HCT116 (cell line): ENCODE measurements around the gene SYNPO2L. TPM values are rescaled to one million over a fixed set of nuclear protein-coding genes. Genes with fewer than 3 reads are reported as not detected.

Experiments
- ATAC-seq: fragments of 200-7000 bp; cut with Tn5 transposase; 2 replicates; pipeline ENCODE4 v1.9.1; 2020; ENCODE audit warnings: mild to moderate bottlenecking, moderate library complexity
- BruUV-seq: library from RNA; stranded (reverse); fragments of 400-500 nt; replicated peaks from 2 replicates; lab custom pipeline; 2021; lab: Mats Ljungman, UMichigan
- CTCF ChIA-PET: fragments of 300-600 bp; sonication (Branson Sonifier 250); formaldehyde crosslinking; loops from one replicate; lab custom pipeline; 2021; ENCODE audit warnings: antibody characterized with exemption; lab: Charles Lee
- POLR2A ChIA-PET: fragments of 300-600, 350-600 bp; sonication (Branson Sonifier 250); formaldehyde crosslinking; loops from one replicate; lab custom pipeline; 2021; ENCODE audit warnings: antibody characterized with exemption; lab: Charles Lee
- RAD21 ChIA-PET, 2 experiments: fragments of 300-600 bp; sonication (Branson Sonifier 250); formaldehyde crosslinking; loops; one replicate each; lab custom pipeline; 2023; ENCODE audit warnings: low total read pairs in 2 of 2; ENCODE audit not compliant: uncharacterized antibody in 2 of 2, unreplicated experiment in 2 of 2, low non-redundant PET in 1 of 2; lab: Charles Lee
- DNase-seq: peaks from one replicate; pipeline ENCODE4 v3.0.0-alpha.2; 2010; ENCODE audit warnings: low read depth, low spot score
- H2AFZ ChIP-seq: fragments of 200-600 bp; shearing (Covaris generic), sonication (generic); 2 replicates; pipeline ENCODE4 v1.6.1; 2017; ENCODE audit warnings: low read depth, mixed run types, mixed read lengths, antibody characterized with exemption, low read length; ENCODE audit not compliant: poor library complexity, severe bottlenecking
- H3K27ac ChIP-seq: 2 replicates; pipeline ENCODE4 v1.5.1; 2012; ENCODE audit warnings: low read depth, low read length
- H3K27me3 ChIP-seq: fragments of 200-600 bp; sonication (generic); 2 replicates; pipeline ENCODE4 v1.6.1; 2016; ENCODE audit warnings: mixed run types, low read length, mixed read lengths; ENCODE audit not compliant: insufficient read depth
- H3K36me3 ChIP-seq, 2 experiments: fragments of 200-500 bp in 1 of 2; fragments of 200-600 bp in 1 of 2; sonication (Bioruptor generic) in 1 of 2; sonication (generic) in 1 of 2; 2 replicates each; pipeline versions ENCODE4 v1.5.1 to v1.6.1; 2014 to 2016; ENCODE audit warnings: low read length in 2 of 2, inconsistent platforms in 1 of 2, mixed read lengths in 1 of 2, mixed run types in 1 of 2; ENCODE audit not compliant: insufficient read depth in 2 of 2, control insufficient read depth in 1 of 2
- H3K4me1 ChIP-seq, 2 experiments: fragments of 200-600 bp in 1 of 2; sonication (generic) in 1 of 2; 2 replicates each; pipeline versions ENCODE4 v1.5.1 to v1.6.1; 2012 to 2017; ENCODE audit warnings: low read length in 2 of 2, inconsistent platforms in 1 of 2, mild to moderate bottlenecking in 1 of 2, mixed read lengths in 1 of 2, mixed run types in 1 of 2, moderate library complexity in 1 of 2; ENCODE audit not compliant: insufficient read depth in 2 of 2, control insufficient read depth in 1 of 2
- H3K4me2 ChIP-seq: fragments of 200-600 bp; sonication (generic); 2 replicates; pipeline ENCODE4 v1.6.1; 2017; ENCODE audit warnings: mixed run types, low read length, mixed read lengths
- H3K4me3 ChIP-seq, 2 experiments: fragments of 200-600 bp in 1 of 2; sonication (generic) in 1 of 2; replicated peaks in 1 of 2; 2 replicates each; pipeline ENCODE4 v1.5.1; 2011 to 2016; ENCODE audit warnings: low read length in 2 of 2, control low read depth in 1 of 2, low read depth in 1 of 2, mild to moderate bottlenecking in 1 of 2, mixed read lengths in 1 of 2, mixed run types in 1 of 2
- H3K79me2 ChIP-seq: fragments of 200-600 bp; sonication (generic); 2 replicates; pipeline ENCODE4 v1.6.1; 2017; ENCODE audit warnings: mild to moderate bottlenecking, mixed run types, low read length, moderate library complexity, mixed read lengths; ENCODE audit not compliant: insufficient read depth
- H3K9ac ChIP-seq: fragments of 200-600 bp; sonication (generic); 2 replicates; pipeline ENCODE4 v1.6.1; 2016; ENCODE audit warnings: low read length, mixed read lengths
- H3K9me2 ChIP-seq: fragments of 200-600 bp; sonication (generic), shearing (Covaris generic); 2 replicates; pipeline ENCODE4 v1.6.1; 2017; ENCODE audit warnings: mixed run types, mild to moderate bottlenecking, moderate library complexity; ENCODE audit not compliant: insufficient read depth
- H3K9me3 ChIP-seq, 2 experiments: fragments of 200-500 bp in 1 of 2; fragments of 200-600 bp in 1 of 2; sonication (Bioruptor generic) in 1 of 2; sonication (generic) in 1 of 2; 2 replicates each; pipeline ENCODE4 v1.6.1; 2014 to 2017; ENCODE audit warnings: low read length in 2 of 2, mixed read lengths in 2 of 2, inconsistent platforms in 1 of 2, low read depth in 1 of 2, mild to moderate bottlenecking in 1 of 2, mixed run types in 1 of 2, moderate library complexity in 1 of 2; ENCODE audit not compliant: control insufficient read depth in 1 of 2, insufficient read depth in 1 of 2
- H4K20me1 ChIP-seq: fragments of 200-600 bp; sonication (generic), shearing (Covaris generic); 2 replicates; pipeline ENCODE4 v1.6.1; 2017; ENCODE audit warnings: mixed run types, mild to moderate bottlenecking, moderate library complexity; ENCODE audit not compliant: insufficient read depth
- CBX3 ChIP-seq: IDR thresholded peaks from 2 replicates; pipeline ENCODE4 v1.6.1; 2012; ENCODE audit warnings: low read depth
- CEBPB ChIP-seq: IDR thresholded peaks from 2 replicates; pipeline ENCODE4 v1.6.1; 2012; ENCODE audit warnings: low read depth
- CTCF ChIP-seq, 3 experiments: fragments of 200-600 bp in 1 of 3; sonication (generic) in 1 of 3; IDR thresholded peaks in 2 of 3; conservative IDR thresholded peaks in 1 of 3; 2 replicates each; pipeline ENCODE4 v1.5.1; 2012 to 2017; ENCODE audit warnings: low read depth in 2 of 3, low read length in 2 of 3, antibody characterized with exemption in 1 of 3, borderline replicate concordance in 1 of 3, control low read depth in 1 of 3, mild to moderate bottlenecking in 1 of 3, mixed read lengths in 1 of 3, mixed run types in 1 of 3, moderate library complexity in 1 of 3; ENCODE audit not compliant: insufficient read depth in 1 of 3
- EGR1 ChIP-seq: IDR thresholded peaks from 2 replicates; pipeline ENCODE4 v1.6.1; 2012; ENCODE audit warnings: low read depth
- ELF1 ChIP-seq: IDR thresholded peaks from 2 replicates; pipeline ENCODE4 v1.6.1; 2012; ENCODE audit warnings: low read depth, borderline replicate concordance
- EZH2phosphoT487 ChIP-seq: fragments of 200-600 bp; IDR thresholded peaks from 2 replicates; pipeline ENCODE4 v1.6.1; 2018; ENCODE audit warnings: antibody characterized with exemption, borderline replicate concordance
- FOSL1 ChIP-seq: IDR thresholded peaks from 2 replicates; pipeline ENCODE4 v1.6.1; 2012; ENCODE audit warnings: low read depth
- JUND ChIP-seq: IDR thresholded peaks from 2 replicates; pipeline ENCODE4 v1.6.1; 2012
- POLR2A ChIP-seq: IDR thresholded peaks from 2 replicates; pipeline ENCODE4 v1.7.0; 2011; ENCODE audit warnings: borderline replicate concordance; ENCODE audit not compliant: insufficient read depth, insufficient read length; ENCODE audit errors: extremely low read depth
- POLR2AphosphoS5 ChIP-seq: IDR thresholded peaks from 2 replicates; pipeline ENCODE4 v1.6.1; 2011; ENCODE audit warnings: mild to moderate bottlenecking, low read depth, low read length, moderate library complexity
- REST ChIP-seq: IDR thresholded peaks from 2 replicates; pipeline ENCODE4 v1.6.1; 2012; ENCODE audit warnings: low read depth
- SIN3A ChIP-seq: IDR thresholded peaks from 2 replicates; pipeline ENCODE4 v1.6.1; 2012; ENCODE audit warnings: low read depth
- SP1 ChIP-seq: IDR thresholded peaks from 2 replicates; pipeline ENCODE4 v1.6.1; 2012; ENCODE audit warnings: low read depth
- TCF7L2 ChIP-seq: IDR thresholded peaks from 2 replicates; pipeline ENCODE4 v1.7.0; 2011; ENCODE audit warnings: borderline replicate concordance, inconsistent platforms; ENCODE audit not compliant: insufficient read depth, insufficient read length; ENCODE audit errors: extremely low read depth
- ZBTB33 ChIP-seq: IDR thresholded peaks from 2 replicates; pipeline ENCODE4 v1.6.1; 2011; ENCODE audit warnings: mild to moderate bottlenecking, low read length, moderate library complexity; ENCODE audit not compliant: insufficient replicate concordance; ENCODE audit errors: extremely low read depth
- ZFX ChIP-seq: fragments of 450-650 bp; IDR thresholded peaks from 2 replicates; pipeline ENCODE4 v1.6.1; 2017
- ZNF274 ChIP-seq: fragments of 200-500 bp; sonication (Bioruptor generic); IDR thresholded peaks from 2 replicates; pipeline ENCODE4 v1.6.1; 2014; ENCODE audit warnings: mild to moderate bottlenecking, low read depth, low read length, inconsistent platforms
- intact Hi-C: fragments of 100-400 bp; cut with micrococcal nuclease; formaldehyde crosslinking; loops from 2 replicates; pipeline ENCODE4 v1.10.0; 2022
- total RNA-seq: library from RNA; stranded (reverse); gene quantifications from one replicate; pipeline ENCODE4 v1.2.1, GENCODE V29; 2021; ENCODE audit not compliant: unreplicated experiment
- TF ChIP-seq, protein P1 (sequence below): IDR thresholded peaks from 2 replicates; pipeline ENCODE4 v1.6.1; 2012

SYNPO2L gene
- total RNA-seq, 1 experiment from 2014 or later = 0.10 TPM

DNA sequence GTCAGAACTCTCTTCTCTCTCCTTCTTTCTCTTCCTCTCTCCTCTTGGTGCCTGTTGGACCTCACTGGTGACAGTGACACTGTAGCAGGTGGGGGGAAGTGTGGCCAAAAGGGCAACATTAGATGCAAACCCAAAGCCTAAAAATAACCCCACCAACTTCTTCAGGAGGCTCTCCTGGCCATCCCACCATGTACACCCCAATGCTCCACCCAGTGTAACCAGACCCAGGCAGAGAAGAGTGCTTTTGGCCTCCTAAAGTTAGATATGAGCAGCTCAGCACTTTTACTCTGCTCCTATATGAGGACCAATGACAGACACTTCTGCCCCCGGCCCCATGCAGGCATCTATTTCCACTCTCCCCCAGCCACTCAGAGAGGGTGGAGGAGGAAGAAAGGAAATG lies 20.0 kb downstream of the SYNPO2L start:
- no peak overlapping the region for H3K4me3 ChIP-seq
- BruUV-seq = no TSS peak
- DNase-seq = no peak
- no peak for TF ChIP-seq REST
- no peak for TF ChIP-seq EGR1
- TF ChIP-seq ZBTB33 = no peak
- no peak for TF ChIP-seq SP1
- TF ChIP-seq EZH2phosphoT487 = no peak
- TF ChIP-seq ELF1 = no peak
- no peak for TF ChIP-seq FOSL1
- no peak for TF ChIP-seq POLR2AphosphoS5
- no peak for TF ChIP-seq CBX3
- TF ChIP-seq, protein P1, sequence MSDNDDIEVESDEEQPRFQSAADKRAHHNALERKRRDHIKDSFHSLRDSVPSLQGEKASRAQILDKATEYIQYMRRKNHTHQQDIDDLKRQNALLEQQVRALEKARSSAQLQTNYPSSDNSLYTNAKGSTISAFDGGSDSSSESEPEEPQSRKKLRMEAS = no peak
- TF ChIP-seq ZNF274 = no peak
- no peak for TF ChIP-seq SIN3A
- TF ChIP-seq ZFX = no peak
- TF ChIP-seq POLR2A = no peak
- no peak for TF ChIP-seq JUND
- TF ChIP-seq TCF7L2 = no peak
- TF ChIP-seq CEBPB = no peak
- TF ChIP-seq CTCF (IDR thresholded peaks at IDR 0.05 in 2 of 3, conservative IDR thresholded peaks at IDR 0.05 in 1 of 3; ENCODE audit: borderline replicate concordance in 1 of 3, insufficient read depth in 1 of 3, low read depth in 2 of 3, low read length in 2 of 3) = no peak
- TF ChIP-seq, all 23 proteins: peak for 0
- ChIA-PET RAD21 (no interaction called here), POLR2A (interaction anchor here (1.0 kb wide), 1 partner anchor 10 kb away, joined by 3 read pairs; no protein-coding TSS in a partner anchor), CTCF (interaction anchor here (1.1 kb wide), 1 partner anchor 106 kb away, joined by 3 read pairs; no protein-coding TSS in a partner anchor)
- H3K9me3 ChIP-seq = no peaks in the 10 kb centered on the region
- H3K9ac ChIP-seq = no peak overlapping the region
- no peak for ATAC-seq
- H3K27ac ChIP-seq = no peak overlapping the region
- H3K4me1 ChIP-seq = no peaks in the 10 kb centered on the region
- no peaks in the 10 kb centered on the region for H3K27me3 ChIP-seq
- H3K36me3 ChIP-seq = no peaks in the 10 kb centered on the region
- no peak overlapping the region for H2AFZ ChIP-seq
- H3K4me2 ChIP-seq = no peak overlapping the region
- no peaks in the 10 kb centered on the region for H4K20me1 ChIP-seq
- H3K9me2 ChIP-seq = no peaks in the 10 kb centered on the region
- H3K79me2 ChIP-seq = no peaks in the 10 kb centered on the region
- intact Hi-C loops = no loop called here
